ENCODE data around the gene MCAT. TPM values are rescaled to one million over a fixed set of nuclear protein-coding genes. Genes with fewer than 3 reads are reported as not detected.
A peak's percentile ranks its signal among the peaks of the same experiment; 100 is the strongest.

MCAT gene
- total and polyA plus RNA-seq, 12 donors: 12.8 to 33.4 (median 15.3) TPM

DNA sequence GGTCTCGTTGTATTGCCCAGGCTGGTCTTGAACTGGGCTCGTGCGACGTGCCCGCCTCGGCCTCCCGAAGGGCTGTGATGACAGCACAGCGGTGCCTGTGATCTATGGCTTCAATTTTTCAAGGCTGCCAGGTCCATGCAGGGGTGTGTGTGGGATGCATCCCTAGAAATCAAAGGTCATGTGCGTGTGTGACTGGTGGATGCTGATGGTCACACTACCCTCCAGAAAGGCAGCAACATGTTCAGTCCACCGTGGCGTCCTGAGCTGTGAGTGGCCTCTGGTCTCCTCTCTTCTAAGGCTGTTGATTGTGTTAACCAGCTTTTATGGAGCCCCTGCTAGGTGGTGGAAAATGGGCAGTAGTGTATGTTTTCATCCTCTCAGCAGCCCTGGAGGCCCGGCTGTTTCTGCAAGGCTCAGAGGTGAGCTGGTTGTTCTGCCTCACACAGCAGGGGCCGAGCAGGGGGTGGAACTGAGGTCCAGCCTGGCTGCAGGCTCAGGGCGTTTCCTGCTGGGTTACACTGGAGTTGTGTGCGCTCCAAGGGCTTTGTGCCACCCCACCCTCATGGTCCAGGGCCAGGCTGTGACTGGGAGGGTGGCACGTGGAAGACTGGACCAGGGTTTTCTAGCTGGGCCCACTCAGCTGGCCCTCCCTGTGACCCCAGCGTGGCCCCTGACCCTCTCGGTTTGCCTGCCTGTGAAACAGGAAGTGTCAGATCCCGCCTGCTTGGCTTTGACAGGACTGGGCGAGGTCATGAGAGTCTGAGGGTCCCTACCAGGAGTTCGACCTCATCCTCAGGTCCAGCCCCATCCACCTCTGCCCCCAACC lies 25.0 kb downstream of the MCAT start:
- Histone ChIP-seq H3K36me3 (no peaks in the 10 kb centered on the region), H3K27me3 (peaks cover 0 to 15% (median 4%) of the 10 kb centered on the region in 7 donors), H3K9me3 (no peaks in the 10 kb centered on the region), H3K4me3 (no peak overlapping the region), H3K4me1 (peaks cover 0 to 30% (median 0%) of the 10 kb centered on the region in 9 donors), H3K27ac (no peak overlapping the region)
- ATAC-seq: peak in 1 of 8 donors; percentile 26
- whole genome bisulfite sequencing, 2 donors: 75 to 83% methylated on average over 21 of the region's 21 CpGs
- TF ChIP-seq, protein P1, sequence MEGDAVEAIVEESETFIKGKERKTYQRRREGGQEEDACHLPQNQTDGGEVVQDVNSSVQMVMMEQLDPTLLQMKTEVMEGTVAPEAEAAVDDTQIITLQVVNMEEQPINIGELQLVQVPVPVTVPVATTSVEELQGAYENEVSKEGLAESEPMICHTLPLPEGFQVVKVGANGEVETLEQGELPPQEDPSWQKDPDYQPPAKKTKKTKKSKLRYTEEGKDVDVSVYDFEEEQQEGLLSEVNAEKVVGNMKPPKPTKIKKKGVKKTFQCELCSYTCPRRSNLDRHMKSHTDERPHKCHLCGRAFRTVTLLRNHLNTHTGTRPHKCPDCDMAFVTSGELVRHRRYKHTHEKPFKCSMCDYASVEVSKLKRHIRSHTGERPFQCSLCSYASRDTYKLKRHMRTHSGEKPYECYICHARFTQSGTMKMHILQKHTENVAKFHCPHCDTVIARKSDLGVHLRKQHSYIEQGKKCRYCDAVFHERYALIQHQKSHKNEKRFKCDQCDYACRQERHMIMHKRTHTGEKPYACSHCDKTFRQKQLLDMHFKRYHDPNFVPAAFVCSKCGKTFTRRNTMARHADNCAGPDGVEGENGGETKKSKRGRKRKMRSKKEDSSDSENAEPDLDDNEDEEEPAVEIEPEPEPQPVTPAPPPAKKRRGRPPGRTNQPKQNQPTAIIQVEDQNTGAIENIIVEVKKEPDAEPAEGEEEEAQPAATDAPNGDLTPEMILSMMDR (IDR thresholded peaks at IDR 0.05): no peak
- no peak for DNase-seq
- intact Hi-C loops (cut with DNase I): no loop called here

DNA sequence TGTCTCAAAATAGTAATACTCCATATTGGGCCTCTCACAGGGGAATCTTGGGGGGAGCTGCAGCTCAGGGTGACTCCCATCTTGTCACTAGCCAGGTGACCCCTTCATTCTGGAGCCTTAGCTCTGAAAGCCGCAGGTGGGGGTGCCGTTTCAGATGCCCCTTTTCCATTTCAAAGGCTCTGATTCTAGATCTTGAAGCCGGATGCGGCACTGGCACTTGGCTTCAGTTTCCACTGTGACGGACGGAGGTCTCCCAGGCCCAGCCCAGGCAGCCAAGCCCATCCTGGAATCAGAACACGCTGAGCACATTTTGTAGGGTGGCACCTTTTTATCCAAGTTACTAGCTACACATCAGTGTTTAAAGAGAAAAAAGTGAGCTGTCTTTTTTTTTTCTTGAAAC lies 26.3 kb downstream of the MCAT start:
- no peak for DNase-seq
- no peak overlapping the region for H3K27ac ChIP-seq
- peaks cover 0 to 27% (median 16%) of the 10 kb centered on the region in 7 donors for H3K27me3 ChIP-seq
- H3K4me3 ChIP-seq: no peak overlapping the region
- ATAC-seq: no peak
- no peaks in the 10 kb centered on the region for H3K36me3 ChIP-seq
- TF ChIP-seq, protein P1 (IDR thresholded peaks at IDR 0.05): no peak
- 89 to 94% methylated on average over 7 of the region's 7 CpGs for WGBS, 2 donors
- intact Hi-C loops (cut with DNase I): no loop called here
- no peaks in the 10 kb centered on the region for H3K9me3 ChIP-seq
- H3K4me1 ChIP-seq: peaks cover 0 to 28% (median 0%) of the 10 kb centered on the region in 9 donors

DNA sequence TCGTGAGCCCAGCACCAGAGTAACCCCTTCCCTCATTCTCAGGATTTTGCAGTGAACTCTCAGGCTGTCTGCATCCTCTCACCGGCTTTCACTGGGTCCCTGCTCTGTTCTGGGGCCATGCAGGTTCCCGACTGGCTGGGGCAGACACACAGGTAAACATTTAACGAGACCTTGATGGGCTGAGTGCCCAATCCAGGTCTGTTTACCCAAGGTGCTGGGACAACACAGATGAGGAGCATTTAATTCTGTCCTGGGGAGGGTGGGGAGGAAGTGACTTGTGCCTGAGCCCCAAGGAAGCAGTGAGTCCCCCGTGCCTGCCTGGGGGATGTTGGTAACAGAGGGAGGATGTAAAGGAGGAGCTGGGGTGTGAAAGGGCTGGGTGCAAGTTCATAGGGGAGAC lies 28.2 kb downstream of the MCAT start:
- Histone ChIP-seq H3K36me3 (no peaks in the 10 kb centered on the region), H3K27ac (no peak overlapping the region), H3K4me3 (no peak overlapping the region), H3K9me3 (no peaks in the 10 kb centered on the region), H3K4me1 (peaks cover 9 to 45% (median 16%) of the 10 kb centered on the region in 9 donors), H3K27me3 (peaks cover 0 to 46% (median 33%) of the 10 kb centered on the region in 7 donors)
- 56 to 63% methylated on average over 5 of the region's 5 CpGs for WGBS, 2 donors
- ATAC-seq: no peak
- TF ChIP-seq, protein P1 (IDR thresholded peaks at IDR 0.05): no peak
- DNase-seq: no peak
- intact Hi-C loops (cut with DNase I): no loop called here

DNA sequence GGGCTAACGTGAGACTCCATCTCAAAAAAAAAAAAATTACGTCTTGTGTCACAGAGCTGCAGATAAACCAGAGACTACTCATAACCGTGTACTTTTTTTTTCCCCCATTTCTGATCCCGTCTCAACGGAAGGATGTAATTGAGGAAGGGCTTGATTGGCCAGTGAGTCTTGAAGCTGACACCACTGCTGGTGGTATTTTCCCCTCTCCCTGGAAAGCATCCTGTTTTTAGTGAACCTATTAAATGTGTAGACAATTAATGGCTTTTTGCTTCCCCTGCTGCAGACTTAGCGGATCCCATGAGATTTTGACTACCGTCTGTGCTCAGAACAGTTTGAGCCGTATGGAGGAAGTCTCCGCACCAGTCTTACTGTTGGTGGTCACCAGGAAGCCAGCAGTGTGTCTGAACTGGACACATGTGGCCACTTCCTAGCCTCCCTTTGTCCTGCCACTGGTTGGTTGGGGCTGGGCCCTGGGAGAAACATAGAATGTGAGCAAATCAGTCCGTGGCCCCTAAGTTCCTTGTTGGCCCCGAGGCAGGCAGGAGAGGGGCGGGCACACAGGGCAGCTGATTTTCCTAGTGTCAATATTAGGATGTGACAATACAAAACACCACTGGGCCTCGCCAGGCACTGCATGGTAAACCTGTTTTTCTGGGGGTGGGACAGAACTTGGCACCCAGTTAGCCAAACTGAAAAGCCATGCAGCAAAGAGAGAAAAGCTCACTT lies 29.5 kb downstream of the MCAT start:
- H3K4me1 ChIP-seq: peaks cover 9 to 39% (median 16%) of the 10 kb centered on the region in 9 donors
- H3K4me3 ChIP-seq: no peak overlapping the region
- intact Hi-C loops (cut with DNase I): no loop called here
- DNase-seq (no peak), ATAC-seq (no peak)
- no peaks in the 10 kb centered on the region for H3K9me3 ChIP-seq
- 49 to 61% methylated on average over 13 of the region's 13 CpGs for WGBS, 2 donors
- TF ChIP-seq, protein P1 (IDR thresholded peaks at IDR 0.05): no peak
- no peak overlapping the region for H3K27ac ChIP-seq
- H3K27me3 ChIP-seq: peaks cover 0 to 54% (median 33%) of the 10 kb centered on the region in 7 donors
- H3K36me3 ChIP-seq: no peaks in the 10 kb centered on the region

Data from heart right ventricle (tissue), 16 donors.